GM21717 (cell line): ENCODE results near the gene ZNF689.
A peak's percentile ranks its signal among the peaks of the same experiment; 100 is the strongest.
"Not testable (repeated sequence)": the region's sequence is repeated elsewhere in the genome, so short reads cannot be mapped to it uniquely, and the experiment has no call there.

Source experiments
- ATAC-seq: cut with Tn5 transposase; IDR thresholded peaks from one replicate; pipeline ENCODE4 v1.9.1; 2021; ENCODE audit warnings: mild to moderate bottlenecking, moderate library complexity; ENCODE audit not compliant: unreplicated experiment

ZNF689 gene

DNA sequence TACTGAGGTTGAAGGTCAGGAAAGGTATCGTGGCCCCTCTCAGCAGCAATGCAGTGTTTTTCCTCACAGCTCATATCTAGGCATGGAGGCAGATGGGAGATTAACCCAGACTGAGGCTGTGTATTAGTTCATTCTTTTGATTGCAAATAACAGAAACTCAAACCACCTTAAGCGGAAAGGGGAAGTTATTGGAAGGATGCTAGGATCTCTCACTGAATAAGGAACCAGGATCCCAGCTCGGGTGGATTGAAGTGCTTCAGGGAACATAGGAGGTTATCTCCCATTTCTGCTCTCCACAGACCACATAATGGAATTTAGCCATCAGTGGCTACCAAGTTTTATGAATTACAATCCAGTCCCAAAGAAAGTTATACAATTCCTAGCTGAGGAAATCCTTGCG lies 8.2 kb downstream of the ZNF689 start:
- ATAC-seq: no peak

GRCh38 chr16:30600929-30601328 lies 9.3 kb downstream of the ZNF689 start:
- no peak for ATAC-seq

GRCh38 chr16:30600215-30600614 lies 10.0 kb downstream of the ZNF689 start:
- ATAC-seq: no peak

DNA sequence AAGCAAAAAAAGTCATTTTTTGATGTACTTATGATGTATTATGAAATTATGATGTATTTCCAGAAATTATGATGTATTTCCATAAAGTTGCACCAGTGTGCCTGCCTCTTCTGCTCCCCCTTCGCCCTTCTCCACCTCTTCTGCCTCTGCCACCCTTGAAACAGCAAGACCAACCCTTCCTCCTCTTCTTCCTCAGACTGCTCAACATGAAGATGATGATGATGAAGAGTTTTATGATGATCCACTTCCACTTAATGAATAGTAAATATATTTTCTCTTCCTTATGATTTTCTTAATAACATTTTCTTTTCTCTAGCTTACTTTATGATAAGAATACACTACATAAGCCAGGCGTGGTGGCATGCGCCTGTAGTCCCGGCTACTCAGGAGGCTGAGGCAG lies 17.3 kb downstream of the ZNF689 start:
- ATAC-seq: no peak

DNA sequence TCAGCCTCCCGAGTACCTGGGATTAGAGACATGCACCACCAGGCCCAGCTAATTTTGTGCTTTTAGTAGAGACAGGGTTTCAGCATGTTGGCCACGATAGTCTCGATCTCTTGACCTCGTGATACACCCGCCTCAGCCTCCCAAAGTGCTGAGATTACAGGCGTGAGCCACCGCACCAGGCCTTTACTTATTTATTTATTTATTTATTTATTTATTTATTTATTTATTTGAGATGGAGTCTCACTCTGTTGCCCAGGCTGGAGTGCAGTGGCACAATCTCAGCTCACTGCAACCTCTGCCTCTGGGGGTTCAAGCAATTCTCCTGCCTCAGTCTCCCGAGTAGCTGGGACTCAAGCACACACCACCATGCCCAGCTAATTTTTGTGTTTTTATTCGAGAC lies 19.3 kb downstream of the ZNF689 start:
- not testable (repeated sequence) for ATAC-seq

GRCh38 chr16:30589582-30589981 lies 20.6 kb downstream of the ZNF689 start:
- ATAC-seq: not testable (repeated sequence)

- ATAC-seq: no peak
Observed at GRCh38 chr16:30588651-30589050, 21.5 kb downstream of the ZNF689 start.

DNA sequence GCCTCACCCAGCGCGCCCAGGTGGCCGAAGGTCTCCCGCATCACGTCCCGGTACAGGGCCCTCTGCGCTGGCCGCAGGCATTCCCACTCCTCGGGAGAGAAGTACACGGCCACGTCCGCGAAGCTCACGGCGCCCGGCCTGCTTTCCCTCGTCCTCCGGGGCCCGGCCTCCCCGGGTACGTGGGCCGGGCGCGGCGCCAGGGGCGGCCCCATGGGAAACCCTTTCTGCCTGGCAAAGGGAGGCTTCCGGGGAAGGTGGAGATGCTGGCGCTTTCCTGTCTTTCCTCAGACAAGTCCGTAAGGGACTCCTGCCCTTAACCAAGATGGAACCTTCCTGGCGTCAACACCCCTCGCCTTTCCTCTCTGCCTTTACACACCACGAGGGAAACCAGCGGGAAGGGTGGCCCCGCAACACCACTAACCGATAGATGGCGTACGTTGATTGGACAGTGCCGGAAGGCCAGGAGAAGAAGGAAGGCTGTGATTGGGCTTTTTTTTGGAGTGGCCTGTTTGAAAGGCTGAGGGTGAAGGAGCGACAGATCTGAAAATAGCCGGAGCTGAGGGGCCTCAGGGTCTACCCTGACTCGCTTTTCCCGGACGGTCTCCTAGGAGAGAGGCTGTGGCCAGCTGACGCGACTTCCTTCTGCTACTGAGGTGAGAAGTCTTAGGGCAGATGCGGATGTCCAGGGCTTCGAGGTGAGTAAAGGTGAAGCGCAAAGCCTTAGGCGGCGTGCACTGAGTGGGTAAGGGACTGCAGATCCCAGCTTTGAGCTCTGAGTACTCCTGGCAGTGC lies 24.6 kb downstream of the ZNF689 start, which contains the start of gene ZNF785:
TSS of gene ZNF785 (minus strand) at position 298 of the 792 bp plus-strand sequence. CDS start at position 212, 86 bp downstream.
- peak; percentile 82 for ATAC-seq

- ATAC-seq: peak; percentile 28
Observed at GRCh38 chr16:30585022-30585399, 25.2 kb downstream of the ZNF689 start.

DNA sequence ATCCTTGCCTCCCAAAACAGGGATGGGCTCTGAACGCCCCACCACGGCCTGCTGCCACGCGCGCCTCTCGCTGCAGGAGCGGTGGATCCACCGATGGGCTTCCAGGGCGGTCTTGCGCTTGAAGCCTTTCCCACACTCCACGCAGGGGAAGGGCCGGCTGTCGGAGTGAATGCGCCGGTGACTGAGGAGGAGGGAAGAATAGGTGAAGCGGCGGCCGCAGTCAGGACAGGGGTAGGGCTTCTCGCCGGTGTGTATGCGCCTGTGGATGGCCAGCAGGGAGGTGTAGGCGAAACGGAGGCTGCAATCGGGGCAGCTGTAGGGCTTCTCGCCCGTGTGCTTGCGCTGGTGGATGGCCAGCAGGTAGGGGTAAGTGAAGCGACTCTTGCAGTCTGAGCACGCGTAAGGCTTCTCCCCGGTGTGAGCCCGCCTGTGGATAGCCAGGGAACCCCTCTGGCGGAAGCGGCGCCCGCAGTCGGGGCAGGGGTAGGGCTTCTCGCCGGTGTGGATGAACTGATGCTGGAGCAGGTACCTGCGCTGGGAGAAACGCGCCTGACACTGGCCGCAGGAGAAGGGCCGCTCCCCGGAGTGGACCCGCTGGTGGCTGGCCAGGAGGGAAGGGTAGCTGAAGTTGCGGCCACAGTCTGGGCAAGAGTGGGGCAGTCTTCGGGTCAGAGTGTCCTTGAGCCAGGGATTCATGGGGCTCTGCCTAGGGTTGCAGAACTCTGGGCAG lies 27.4 kb downstream of the ZNF689 start:
- ATAC-seq: no peak

DNA sequence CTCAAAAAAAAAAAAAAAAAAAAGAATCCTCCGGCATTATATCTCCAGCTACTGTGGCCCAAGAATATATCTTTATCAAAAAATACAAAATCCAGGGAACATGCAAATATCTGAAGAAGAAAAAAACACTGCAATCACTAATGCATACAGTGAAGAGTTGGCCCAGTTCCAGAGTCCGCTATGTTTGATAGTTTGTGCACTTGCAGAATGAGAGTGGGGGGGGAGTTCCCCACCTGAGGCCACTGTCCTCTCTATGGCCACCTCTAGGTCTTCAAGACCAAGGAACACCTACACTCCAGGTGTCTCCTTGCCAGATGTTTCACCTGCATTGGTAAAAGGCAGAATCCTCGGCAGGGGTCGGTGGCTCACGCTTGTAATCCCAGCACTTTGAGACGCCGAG lies 28.7 kb downstream of the ZNF689 start:
- no peak for ATAC-seq

DNA sequence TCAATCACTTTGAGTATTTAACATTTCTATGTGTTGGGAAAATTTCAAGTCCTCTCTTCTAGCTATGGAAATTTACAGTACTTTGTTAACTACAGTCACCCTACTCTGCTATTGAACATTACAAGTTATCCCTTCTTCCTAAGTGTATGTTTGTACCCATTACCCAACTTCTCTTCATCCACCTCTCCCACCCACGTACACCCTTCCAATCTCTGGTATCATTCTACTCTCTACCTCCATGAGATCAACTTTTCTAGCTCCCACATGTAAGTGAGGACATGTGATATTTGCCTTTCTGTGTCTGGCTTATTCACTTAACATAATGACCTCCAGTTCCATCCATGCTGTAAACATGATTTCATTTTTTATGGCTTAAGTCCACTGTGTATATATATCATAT lies 35.5 kb downstream of the ZNF689 start:
- no peak for ATAC-seq

GRCh38 chr16:30571445-30572322 lies 38.5 kb downstream of the ZNF689 start, which contains the start of gene ZNF688:
Gene ZNF688, minus strand, starts transcription at chr16:30571714. Its CDS starts 85 bp downstream, at chr16:30571629.
- peak; percentile 63 for ATAC-seq

- peak; percentile 2 for ATAC-seq
Observed at GRCh38 chr16:30570636-30571444, 39.3 kb downstream of the ZNF689 start.

DNA sequence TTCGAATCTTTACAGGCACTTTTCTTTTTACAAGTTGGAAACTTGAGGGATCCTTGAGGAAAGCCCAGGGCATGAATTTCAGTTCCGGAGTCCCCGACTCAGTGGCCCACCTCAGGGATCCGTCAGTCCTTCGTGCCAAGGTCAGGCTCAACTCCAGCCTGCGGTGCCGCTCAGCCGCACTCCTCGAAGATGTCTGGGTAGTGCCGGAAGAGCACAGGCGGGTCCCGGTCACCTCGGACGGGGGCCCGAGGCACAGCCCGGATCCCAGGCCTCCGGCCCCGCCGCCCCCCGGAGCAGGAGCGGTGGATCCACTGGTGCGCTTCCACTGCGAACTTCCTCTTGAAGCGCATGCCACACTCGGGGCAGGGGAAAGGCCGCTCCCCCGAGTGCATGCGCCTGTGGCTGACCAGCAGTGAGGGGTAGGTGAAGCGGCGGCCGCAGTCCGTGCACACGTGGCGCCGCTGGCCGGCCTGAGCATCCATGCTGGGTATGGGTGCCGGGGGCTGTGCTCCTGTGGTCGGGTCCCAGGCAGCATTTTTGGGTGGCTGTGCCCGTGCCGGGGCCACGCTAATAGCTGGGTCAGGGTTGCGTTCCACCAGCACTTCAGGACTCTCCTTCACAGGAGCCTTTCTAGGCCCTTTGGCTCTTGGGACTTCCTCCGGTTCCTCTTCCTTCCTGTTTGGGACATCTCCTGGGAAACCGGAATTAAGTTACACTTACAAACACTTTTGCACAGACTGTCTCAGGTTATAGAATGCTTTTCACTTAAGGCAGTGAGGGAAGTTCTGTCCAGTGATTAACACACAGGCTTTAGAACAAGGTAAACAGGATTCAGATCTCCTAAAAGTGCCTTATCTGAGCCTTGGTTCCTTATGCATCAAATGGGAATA lies 40.2 kb downstream of the ZNF689 start:
- ATAC-seq: no peak

- no peak for ATAC-seq
Observed at GRCh38 chr16:30569281-30569680, 40.9 kb downstream of the ZNF689 start.

DNA sequence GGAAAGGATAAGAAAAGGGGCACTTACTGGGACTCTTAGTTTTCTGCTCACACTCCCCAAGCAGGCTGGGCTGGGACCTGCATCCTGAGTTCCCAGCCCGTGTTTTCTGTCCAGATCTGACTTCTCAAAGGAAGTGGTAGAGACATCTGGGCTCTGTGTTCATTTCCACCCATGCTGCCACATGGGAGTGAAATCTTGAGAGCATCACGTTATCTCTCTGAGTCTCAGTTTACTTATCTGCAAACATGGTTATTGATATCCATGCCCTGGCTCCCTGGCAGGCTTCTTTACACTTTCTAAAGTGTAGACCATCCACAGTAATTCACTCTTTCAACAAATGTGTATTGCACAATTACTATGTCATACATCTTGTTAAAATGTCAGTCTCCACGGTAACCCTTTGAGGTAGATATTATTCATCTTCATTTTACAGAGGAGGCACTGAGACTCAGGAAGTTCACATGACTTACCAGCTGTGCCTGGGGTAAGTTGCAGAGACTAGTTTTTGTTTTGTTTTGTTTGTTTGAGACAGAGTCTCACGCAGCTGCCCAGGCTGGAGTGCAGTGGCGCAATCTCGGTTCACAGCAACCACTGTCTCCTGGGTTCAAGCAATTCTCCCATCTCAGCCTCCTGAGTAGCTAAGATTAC lies 42.1 kb downstream of the ZNF689 start:
- no peak for ATAC-seq

DNA sequence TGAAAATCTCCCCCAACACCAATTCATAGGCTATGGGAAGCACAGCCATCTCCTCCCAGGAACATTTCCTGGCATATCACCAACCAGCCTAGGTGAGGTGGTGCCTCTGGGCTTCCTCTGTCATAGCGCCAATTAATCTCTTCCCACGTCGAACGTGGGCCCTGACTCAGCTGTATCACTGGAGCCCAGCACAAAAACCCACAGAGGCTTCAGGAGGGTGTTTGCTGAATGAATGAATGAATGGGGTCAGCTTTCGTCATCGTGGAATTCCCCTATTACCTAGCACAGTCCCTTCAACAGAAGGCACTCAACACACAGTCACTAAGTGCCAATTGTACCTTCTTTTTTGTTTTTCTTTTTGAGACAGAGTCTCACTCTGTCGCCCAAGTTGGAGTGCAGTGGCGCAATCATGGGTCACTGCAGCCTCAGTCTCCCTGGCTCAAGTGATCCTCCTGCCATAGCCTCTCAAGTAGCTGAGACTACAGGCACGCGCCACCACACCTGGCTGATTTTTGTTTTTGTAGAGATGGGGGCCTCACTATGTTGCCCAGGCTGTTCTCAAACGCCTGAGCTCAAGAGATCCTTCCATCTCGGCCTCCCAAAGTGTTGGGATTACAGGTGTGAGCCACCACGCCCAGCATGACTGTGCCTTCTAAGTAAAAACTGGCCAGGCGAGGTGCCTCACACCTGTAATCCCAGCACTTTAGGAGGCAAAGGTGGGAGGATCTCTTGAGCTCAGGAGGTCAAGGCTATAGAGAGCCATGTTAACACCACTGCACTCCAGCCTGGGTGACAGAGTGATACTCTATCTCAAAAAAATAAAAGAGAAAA lies 42.8 kb downstream of the ZNF689 start:
- no peak for ATAC-seq
